K562 (cell line): Measurements from ENCODE around the gene WDR46. TPM values are rescaled to one million over a fixed set of nuclear protein-coding genes. Genes with fewer than 3 reads are reported as not detected.

ENCODE experiments used
- CTBP1 ChIP-seq: fragments of 450-650 bp; IDR thresholded peaks from 2 replicates; pipeline ENCODE4 v1.6.1; 2016; ENCODE audit warnings: borderline replicate concordance
- FOXA3 ChIP-seq, 2 experiments: fragments of 450-650 bp in 1 of 2; sonication (generic) in 1 of 2; formaldehyde crosslinking; IDR thresholded peaks in 1 of 2; conservative IDR thresholded peaks in 1 of 2; 2 replicates each; pipeline versions ENCODE4 v1.4.0 to v1.8.0; 2020 to 2022; ENCODE audit warnings: mild to moderate bottlenecking in 2 of 2, missing genetic modification reagents in 1 of 2
- KDM5B ChIP-seq: fragments of 200-600 bp; sonication (generic); IDR thresholded peaks from 2 replicates; pipeline ENCODE4 v1.6.1; 2012; ENCODE audit warnings: low read depth, mild to moderate bottlenecking, moderate library complexity, low read length, control low read depth, inconsistent platforms; ENCODE audit not compliant: insufficient replicate concordance
- L3MBTL2 ChIP-seq: fragments of 450-650 bp; IDR thresholded peaks from 2 replicates; pipeline ENCODE4 v1.6.1; 2016; ENCODE audit warnings: mild to moderate bottlenecking, moderate library complexity
- LARP7 ChIP-seq: fragments of 450-650 bp; IDR thresholded peaks from 2 replicates; pipeline ENCODE4 v1.6.1; 2016
- MAX ChIP-seq: sonication (generic); formaldehyde crosslinking; IDR thresholded peaks from 2 replicates; pipeline ENCODE4 v1.9.0; 2022; ENCODE audit warnings: mild to moderate bottlenecking, missing genetic modification reagents
- MBD2 ChIP-seq: sonication (generic); IDR thresholded peaks from 2 replicates; pipeline ENCODE4 v1.6.1; 2016; ENCODE audit warnings: low read depth, borderline replicate concordance
- RAD21 ChIP-seq, 2 experiments: fragments of 250-450 bp in 1 of 2; fragments of 450-650 bp in 1 of 2; sonication (Bioruptor Pico) in 1 of 2; formaldehyde crosslinking in 1 of 2; IDR thresholded peaks in 1 of 2; conservative IDR thresholded peaks in 1 of 2; 2 replicates each; pipeline versions ENCODE4 v1.4.0 to v1.8.0; 2020 to 2022; ENCODE audit warnings: mild to moderate bottlenecking in 2 of 2, moderate library complexity in 1 of 2
- TAL1 ChIP-seq: fragments of 450-650 bp; IDR thresholded peaks from 2 replicates; pipeline ENCODE4 v1.6.1; 2016; ENCODE audit warnings: mild to moderate bottlenecking
- THRAP3 ChIP-seq: fragments of 450-650 bp; IDR thresholded peaks from 2 replicates; pipeline ENCODE4 v1.6.1; 2016; ENCODE audit warnings: mild to moderate bottlenecking, inconsistent platforms, borderline replicate concordance
- THRB ChIP-seq: fragments of 450-650 bp; formaldehyde crosslinking; conservative IDR thresholded peaks from 2 replicates; pipeline ENCODE4 v1.4.0; 2022; ENCODE audit warnings: mild to moderate bottlenecking, missing genetic modification characterization
- YY1 ChIP-seq, 3 experiments: IDR thresholded peaks; 2 replicates each; pipeline ENCODE4 v1.6.1; 2011; ENCODE audit warnings: low read length in 2 of 3, mild to moderate bottlenecking in 2 of 3, moderate library complexity in 2 of 3, borderline replicate concordance in 1 of 3, control low read depth in 1 of 3, low read depth in 1 of 3; ENCODE audit not compliant: insufficient read depth in 3 of 3, insufficient replicate concordance in 2 of 3, control insufficient read depth in 1 of 3, insufficient read length in 1 of 3; ENCODE audit errors: extremely low read depth in 1 of 3
- polyA plus RNA-seq, 8 experiments: library from polyadenylated mRNA; depleted of rRNA in 4 of 8; stranded (reverse) in 5 of 8; unstranded in 3 of 8; fragments of >200 nt; fragmentation: Nextera tagmentation in 2 of 8; fragmentation: Illumina TruSeq in 1 of 8; extraction: Ambion mirVana in 2 of 8; extraction: Trizol in 1 of 8; gene quantifications; 2 replicates each; pipeline versions ENCODE4 v1.2.1 to v1.2.3, GENCODE V29; 2011 to 2014; ENCODE audit warnings: inconsistent platforms in 1 of 8, missing spikeins in 1 of 8
- total RNA-seq, 7 experiments: library from RNA; depleted of rRNA in 6 of 7; stranded (reverse); fragments of >200 nt in 6 of 7; fragmentation: Illumina TruSeq in 2 of 7; extraction: Trizol in 2 of 7; gene quantifications; 2 replicates each; pipeline versions ENCODE4 v1.2.1 to v1.2.3, GENCODE V29; 2011 to 2021; ENCODE audit warnings: low replicate concordance in 1 of 7
- TF ChIP-seq, protein P1 (sequence below): fragments of 250-450 bp; sonication (Bioruptor Pico); IDR thresholded peaks from 2 replicates; pipeline ENCODE4 v1.4.0; 2020
- TF ChIP-seq, protein P2 (sequence below): fragments of 200-400 bp; formaldehyde crosslinking; IDR thresholded peaks from 2 replicates; pipeline ENCODE4 v1.6.1; 2017; ENCODE audit warnings: mild to moderate bottlenecking, low read depth, low read length, moderate library complexity
- TF ChIP-seq, protein P3 (sequence below): fragments of 250-450 bp; sonication (Bioruptor Pico); IDR thresholded peaks from 2 replicates; pipeline ENCODE4 v1.8.0; 2022; ENCODE audit warnings: moderate library complexity, mild to moderate bottlenecking, inconsistent platforms

The WDR46 gene
- total and polyA plus RNA-seq, 9 of the 15 experiments (the other 6 are each of a cell fraction or from before 2014, with no cell fraction given): 8.9 to 146 (median 93.1) TPM

DNA sequence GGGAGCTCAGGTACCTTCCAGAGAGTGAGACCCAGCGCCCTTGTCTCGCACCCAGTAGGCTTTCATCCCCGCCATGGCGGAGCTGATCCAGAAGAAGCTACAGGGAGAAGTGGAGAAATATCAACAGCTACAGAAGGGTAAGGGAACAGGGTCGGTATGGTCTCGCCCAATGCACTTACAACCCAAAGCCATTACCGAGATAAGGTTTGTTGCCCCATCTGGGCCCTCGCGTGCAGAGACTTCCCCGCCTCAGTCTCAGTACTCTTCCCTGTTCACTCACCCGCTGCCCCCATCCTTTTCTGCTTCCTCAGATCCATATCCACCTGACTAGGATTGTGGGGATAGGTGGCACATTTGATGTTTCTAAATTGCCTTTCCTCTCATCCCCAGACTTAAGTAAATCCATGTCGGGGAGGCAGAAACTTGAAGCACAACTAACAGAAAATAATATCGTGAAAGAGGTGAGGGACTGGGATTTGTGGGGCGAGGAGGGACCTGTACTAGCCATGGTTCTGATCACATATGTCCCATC is 811 bp upstream of the WDR46 start (continued):
- TF ChIP-seq FOXA3 (CRISPR knock-in tag; conservative IDR thresholded peaks at IDR 0.05 in 1 of 2, IDR thresholded peaks at IDR 0.05 in 1 of 2) (no peak), MAX (CRISPR knock-in tag) (peak; percentile 48), YY1 (IDR thresholded peaks at IDR 0.05; ENCODE audit: borderline replicate concordance in 1 of 3, control insufficient read depth in 1 of 3, extremely low read depth in 1 of 3, insufficient read depth in 3 of 3, insufficient read length in 1 of 3, insufficient replicate concordance in 2 of 3, low read depth in 1 of 3, low read length in 2 of 3) (no peak), L3MBTL2 (no peak), KDM5B (peak; percentile 60), THRAP3 (no peak), RAD21 (CRISPR knock-in tag; conservative IDR thresholded peaks at IDR 0.05 in 1 of 2, IDR thresholded peaks at IDR 0.05 in 1 of 2) (0 out of 4 replicates have a peak, but pooled peaks of 1 of the 2 experiments have one; percentile 6), THRB (no peak), MBD2 (0 out of 2 replicates have a peak, but pooled peaks have one; percentile 10), LARP7 (no peak), CTBP1 (0 out of 2 replicates have a peak, but pooled peaks have one; percentile 8), TAL1 (no peak)
- TF ChIP-seq, protein P1, sequence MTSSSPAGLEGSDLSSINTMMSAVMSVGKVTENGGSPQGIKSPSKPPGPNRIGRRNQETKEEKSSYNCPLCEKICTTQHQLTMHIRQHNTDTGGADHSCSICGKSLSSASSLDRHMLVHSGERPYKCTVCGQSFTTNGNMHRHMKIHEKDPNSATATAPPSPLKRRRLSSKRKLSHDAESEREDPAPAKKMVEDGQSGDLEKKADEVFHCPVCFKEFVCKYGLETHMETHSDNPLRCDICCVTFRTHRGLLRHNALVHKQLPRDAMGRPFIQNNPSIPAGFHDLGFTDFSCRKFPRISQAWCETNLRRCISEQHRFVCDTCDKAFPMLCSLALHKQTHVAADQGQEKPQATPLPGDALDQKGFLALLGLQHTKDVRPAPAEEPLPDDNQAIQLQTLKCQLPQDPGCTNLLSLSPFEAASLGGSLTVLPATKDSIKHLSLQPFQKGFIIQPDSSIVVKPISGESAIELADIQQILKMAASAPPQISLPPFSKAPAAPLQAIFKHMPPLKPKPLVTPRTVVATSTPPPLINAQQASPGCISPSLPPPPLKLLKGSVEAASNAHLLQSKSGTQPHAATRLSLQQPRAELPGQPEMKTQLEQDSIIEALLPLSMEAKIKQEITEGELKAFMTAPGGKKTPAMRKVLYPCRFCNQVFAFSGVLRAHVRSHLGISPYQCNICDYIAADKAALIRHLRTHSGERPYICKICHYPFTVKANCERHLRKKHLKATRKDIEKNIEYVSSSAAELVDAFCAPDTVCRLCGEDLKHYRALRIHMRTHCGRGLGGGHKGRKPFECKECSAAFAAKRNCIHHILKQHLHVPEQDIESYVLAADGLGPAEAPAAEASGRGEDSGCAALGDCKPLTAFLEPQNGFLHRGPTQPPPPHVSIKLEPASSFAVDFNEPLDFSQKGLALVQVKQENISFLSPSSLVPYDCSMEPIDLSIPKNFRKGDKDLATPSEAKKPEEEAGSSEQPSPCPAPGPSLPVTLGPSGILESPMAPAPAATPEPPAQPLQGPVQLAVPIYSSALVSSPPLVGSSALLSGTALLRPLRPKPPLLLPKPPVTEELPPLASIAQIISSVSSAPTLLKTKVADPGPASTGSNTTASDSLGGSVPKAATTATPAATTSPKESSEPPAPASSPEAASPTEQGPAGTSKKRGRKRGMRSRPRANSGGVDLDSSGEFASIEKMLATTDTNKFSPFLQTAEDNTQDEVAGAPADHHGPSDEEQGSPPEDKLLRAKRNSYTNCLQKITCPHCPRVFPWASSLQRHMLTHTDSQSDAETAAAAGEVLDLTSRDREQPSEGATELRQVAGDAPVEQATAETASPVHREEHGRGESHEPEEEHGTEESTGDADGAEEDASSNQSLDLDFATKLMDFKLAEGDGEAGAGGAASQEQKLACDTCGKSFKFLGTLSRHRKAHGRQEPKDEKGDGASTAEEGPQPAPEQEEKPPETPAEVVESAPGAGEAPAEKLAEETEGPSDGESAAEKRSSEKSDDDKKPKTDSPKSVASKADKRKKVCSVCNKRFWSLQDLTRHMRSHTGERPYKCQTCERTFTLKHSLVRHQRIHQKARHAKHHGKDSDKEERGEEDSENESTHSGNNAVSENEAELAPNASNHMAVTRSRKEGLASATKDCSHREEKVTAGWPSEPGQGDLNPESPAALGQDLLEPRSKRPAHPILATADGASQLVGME (CRISPR knock-in tag): no peak
- TF ChIP-seq, protein P2, sequence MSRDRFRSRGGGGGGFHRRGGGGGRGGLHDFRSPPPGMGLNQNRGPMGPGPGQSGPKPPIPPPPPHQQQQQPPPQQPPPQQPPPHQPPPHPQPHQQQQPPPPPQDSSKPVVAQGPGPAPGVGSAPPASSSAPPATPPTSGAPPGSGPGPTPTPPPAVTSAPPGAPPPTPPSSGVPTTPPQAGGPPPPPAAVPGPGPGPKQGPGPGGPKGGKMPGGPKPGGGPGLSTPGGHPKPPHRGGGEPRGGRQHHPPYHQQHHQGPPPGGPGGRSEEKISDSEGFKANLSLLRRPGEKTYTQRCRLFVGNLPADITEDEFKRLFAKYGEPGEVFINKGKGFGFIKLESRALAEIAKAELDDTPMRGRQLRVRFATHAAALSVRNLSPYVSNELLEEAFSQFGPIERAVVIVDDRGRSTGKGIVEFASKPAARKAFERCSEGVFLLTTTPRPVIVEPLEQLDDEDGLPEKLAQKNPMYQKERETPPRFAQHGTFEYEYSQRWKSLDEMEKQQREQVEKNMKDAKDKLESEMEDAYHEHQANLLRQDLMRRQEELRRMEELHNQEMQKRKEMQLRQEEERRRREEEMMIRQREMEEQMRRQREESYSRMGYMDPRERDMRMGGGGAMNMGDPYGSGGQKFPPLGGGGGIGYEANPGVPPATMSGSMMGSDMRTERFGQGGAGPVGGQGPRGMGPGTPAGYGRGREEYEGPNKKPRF: no peak
- TF ChIP-seq, protein P3, sequence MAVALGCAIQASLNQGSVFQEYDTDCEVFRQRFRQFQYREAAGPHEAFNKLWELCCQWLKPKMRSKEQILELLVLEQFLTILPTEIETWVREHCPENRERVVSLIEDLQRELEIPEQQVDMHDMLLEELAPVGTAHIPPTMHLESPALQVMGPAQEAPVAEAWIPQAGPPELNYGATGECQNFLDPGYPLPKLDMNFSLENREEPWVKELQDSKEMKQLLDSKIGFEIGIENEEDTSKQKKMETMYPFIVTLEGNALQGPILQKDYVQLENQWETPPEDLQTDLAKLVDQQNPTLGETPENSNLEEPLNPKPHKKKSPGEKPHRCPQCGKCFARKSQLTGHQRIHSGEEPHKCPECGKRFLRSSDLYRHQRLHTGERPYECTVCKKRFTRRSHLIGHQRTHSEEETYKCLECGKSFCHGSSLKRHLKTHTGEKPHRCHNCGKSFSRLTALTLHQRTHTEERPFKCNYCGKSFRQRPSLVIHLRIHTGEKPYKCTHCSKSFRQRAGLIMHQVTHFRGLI: no peak
